Ammon's horn (tissue), 1 donor: ENCODE measurements around the gene TAS1R2.

ENCODE experiments used
- DNase-seq: peaks from one replicate; pipeline ENCODE4 v3.0.0-alpha.2; 2016; ENCODE audit warnings: low spot score

Gene TAS1R2

DNA sequence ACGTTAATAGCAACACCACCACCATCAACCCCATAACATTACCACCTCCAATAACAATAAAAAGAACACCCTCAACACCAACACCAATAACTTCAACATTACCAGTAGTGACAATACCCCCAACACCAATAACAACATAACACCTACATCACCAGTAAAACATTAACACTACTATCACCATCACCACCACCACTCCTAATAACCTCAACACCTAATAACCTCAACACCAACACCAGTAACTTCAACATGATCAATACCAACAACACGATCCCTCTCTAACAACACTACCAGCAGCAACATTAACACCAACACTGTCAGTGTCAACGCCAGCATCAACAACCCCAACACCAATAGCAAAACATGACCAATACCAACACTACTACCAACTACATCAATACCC lies 57.2 kb downstream of the TAS1R2 start:
- no peak for DNase-seq

DNA sequence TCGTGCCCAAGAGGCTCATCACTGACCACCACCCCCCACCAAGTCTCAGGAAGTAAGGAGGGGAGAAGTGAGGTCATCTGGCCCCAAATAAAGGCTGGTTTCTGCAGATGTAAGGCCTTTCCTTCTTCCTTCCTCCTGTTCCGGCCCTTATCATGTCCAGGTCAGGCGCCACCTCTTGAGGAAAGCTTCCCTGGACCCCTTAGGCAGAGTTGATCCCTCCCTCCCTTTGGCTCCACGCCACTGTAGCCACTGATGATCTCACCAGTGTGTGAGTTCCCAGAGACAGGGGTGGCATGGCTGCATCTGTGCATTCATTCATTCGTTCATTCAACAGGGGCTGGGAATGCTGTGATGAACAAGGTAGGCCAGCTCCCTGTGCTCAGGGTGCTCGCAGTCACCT lies 59.2 kb downstream of the TAS1R2 start:
- no peak for DNase-seq

DNA sequence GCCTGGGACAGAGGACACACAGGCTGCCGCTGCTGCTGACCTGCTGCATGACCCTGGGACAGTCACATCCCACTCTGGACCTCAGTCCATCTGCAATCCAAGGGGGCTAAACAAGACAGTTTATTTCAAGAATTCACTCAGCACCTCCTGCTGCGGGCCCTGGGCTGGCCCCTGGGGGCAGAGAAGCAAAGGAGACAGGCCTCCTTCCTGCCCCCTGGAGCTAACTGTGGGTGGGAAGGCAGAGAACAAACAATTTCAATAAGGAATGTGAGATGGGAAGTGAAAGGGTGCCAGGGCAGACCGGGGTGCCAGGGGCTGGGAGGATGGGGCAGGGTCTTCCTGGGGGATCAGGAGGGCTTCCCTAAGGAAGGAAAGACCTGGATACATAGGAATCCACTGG lies 60.0 kb downstream of the TAS1R2 start:
- DNase-seq = no peak

DNA sequence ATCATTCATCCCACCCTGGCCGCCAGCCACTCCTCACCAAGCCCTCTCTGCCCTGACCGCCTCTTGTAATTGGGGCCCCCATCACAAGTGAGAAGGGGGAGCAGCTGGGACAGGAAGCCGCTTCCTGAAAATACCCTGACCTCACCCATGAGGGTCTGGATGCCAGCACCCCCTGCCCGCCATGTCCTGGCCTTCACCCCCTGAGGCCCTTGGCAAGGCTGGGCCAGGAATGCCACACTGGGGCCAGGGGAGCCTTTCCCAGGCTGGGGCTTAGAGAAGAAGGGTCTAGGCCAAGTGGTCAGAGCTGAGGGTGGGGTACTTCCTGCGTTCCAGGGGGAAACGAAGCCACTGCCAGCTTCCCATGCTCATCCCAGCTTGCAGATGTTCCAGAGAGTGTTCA lies 60.5 kb downstream of the TAS1R2 start:
- DNase-seq = no peak

GRCh38 chr1:18798533-18798932 lies 60.9 kb downstream of the TAS1R2 start:
- no peak for DNase-seq

DNA sequence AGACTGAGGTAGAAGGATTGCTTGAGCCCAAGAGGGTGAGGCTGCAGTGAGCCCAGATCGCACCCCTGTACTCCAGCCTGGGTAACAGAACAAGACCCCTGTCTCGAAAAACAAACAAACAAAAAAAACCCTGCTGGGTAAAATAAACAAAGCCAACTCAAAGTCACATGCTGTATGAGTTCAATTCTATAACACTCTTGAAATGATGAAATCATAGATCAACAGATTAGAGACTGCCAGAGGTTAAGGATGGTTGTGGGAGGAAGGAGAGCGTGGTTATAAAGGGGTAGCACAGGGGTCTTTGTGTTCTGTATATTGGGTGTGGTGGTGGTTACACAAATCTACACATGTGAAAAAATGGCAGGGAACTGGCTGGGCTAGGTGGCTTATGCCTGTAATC lies 62.5 kb downstream of the TAS1R2 start:
- DNase-seq = no peak

DNA sequence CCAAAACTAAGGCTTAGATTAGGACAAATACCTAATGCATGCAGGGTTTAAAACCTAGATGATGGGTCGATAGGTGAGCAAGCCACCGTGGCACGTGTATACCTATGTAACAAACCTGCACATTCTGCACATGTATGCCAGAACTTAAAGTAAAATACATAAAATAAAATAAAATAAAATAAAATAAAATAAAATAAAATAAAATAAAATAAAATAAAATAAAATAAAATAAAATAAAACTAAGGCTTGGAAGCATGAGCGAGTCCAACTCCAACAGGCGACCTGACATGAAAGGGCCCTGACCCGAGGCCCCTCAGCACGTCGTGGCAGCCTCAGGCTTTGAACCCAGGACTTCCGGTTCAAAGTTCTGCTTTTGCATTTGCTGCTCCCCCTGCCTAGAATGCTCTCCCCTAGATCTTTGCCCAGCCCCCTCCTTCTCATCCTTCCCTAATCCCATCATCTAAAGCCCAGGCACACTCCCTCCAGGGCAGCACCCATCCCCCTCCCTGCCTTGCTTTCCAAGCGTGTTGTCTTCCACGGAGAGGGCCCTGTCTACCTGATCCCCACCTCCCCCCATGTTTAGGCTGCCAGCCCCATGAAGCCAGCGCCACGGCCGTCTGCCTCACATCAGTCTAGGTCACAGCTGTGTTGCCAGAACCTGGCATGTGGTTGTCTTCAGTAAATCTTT lies 64.3 kb downstream of the TAS1R2 start:
- no peak for DNase-seq

DNA sequence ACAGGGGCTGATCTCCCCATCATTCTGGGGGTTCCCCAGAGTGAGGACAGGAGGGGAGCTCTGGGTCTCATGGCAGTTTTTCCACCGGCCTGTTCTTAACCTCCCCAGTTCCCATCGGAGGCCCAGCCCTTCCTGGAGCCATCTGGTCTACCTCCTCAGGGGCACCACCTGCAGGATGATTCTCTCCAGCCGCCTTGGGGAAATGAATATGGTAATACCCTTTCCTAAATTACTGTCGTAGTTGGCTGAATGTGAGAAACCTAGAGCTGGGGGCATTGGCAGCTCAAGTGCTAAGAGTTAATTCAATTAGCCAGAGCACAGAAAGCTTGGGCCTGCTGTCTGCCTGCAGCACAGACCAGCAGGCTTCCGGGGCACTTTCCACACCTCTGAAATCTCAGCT lies 64.9 kb downstream of the TAS1R2 start:
- DNase-seq = no peak

DNA sequence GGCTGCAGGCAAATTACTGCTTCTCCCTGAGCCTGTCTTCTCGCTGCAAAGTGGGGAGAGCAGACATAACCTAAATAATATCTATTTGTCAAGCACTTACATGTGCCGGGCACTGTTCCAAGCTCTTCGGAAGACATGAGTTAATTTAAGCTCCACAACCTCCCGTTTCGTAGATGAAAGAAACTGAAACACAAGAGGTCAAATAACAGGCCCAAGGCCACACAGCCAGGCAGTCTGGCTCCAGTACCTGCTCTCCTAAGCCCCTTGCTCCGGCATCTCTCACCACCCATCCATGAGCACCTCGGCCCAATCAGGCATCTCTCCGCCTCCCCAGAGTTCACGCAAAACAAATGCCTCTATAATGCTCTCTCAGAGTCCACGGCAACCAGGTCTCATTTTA lies 65.4 kb downstream of the TAS1R2 start:
- no peak for DNase-seq

GRCh38 chr1:18793164-18793563 lies 66.3 kb downstream of the TAS1R2 start:
- no peak for DNase-seq

GRCh38 chr1:18792747-18793146 lies 66.7 kb downstream of the TAS1R2 start:
- no peak for DNase-seq
